Activated gamma-delta T cell treated with Interleukin-2 at 50 U/mL for 16 hours (primary cell): Measurements from ENCODE around the gene TFG.
A peak's percentile ranks its signal among the peaks of the same experiment; 100 is the strongest.

Source experiments
- DNase-seq: peaks from one replicate; pipeline ENCODE4 v3.0.0-alpha.2; 2020

TFG gene

DNA sequence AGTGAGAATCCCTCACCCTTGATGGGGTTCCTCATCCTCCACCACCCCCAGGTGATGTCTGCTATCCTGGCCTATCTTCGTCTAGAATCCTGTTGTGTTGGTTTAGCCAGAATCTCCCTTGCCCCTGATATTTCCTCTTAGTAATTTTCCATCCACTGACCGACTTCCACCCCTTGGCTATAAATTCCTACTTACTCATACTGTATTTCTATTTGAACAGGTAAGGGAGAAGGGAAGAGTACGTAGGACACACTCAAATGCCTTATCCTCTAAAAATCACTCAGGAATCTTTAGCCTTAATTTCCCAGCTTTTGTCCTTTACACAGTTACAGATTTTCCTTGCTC is 678 bp upstream of the TFG start:
- DNase-seq: no peak

DNA sequence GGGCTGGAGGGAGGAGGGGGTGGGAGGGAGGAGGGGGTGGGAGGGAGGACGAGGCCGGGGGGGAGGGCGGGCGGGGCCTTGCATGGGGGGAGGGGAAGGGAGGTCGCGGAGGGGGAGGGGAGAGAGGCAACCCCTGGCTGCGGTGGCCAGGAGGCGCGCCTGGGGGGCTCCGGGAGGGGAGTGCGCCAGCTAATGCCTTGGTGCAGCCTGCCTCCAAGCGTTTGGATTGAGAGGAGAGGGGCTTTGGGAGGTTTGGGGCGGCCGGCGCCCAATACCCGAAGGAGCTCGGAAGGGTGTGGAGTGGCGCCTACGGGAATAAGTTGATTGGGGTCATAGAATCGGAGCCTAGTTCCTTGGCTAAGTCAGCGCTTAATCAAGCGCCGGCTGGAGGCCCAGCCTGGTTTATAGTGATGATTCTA is 557 bp downstream of the TFG start:
- peak; percentile 25 for DNase-seq

- DNase-seq: no peak
Measured at GRCh38 chr3:100710261-100710968, 1.1 kb downstream of the TFG start.

DNA sequence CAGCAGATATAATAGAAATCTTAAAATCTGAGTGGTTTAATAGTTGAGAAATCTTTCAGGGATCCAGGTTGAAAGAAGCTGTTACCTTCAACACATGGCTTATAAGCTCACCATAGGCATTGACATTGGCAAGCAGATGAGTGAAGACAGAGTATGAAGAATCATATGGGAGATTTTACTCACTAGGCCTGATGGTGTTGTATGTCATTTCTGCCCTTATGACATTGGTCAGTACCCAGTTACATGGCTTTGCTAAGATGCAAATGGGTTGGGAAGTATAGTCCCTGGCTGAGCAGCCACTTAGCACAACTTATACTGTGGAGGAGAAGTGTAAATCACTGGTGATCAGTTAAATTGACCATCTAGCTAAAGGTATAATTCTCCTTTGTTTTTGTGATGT is 5.9 kb downstream of the TFG start:
- DNase-seq: no peak

- no peak for DNase-seq
Measured at GRCh38 chr3:100717063-100717462, 7.8 kb downstream of the TFG start.

- DNase-seq: no peak
Measured at GRCh38 chr3:100717637-100718487, 8.6 kb downstream of the TFG start.

GRCh38 chr3:100719136-100719535 is 9.8 kb downstream of the TFG start:
- DNase-seq: no peak

GRCh38 chr3:100720426-100720825 is 11.1 kb downstream of the TFG start:
- DNase-seq: no peak

DNA sequence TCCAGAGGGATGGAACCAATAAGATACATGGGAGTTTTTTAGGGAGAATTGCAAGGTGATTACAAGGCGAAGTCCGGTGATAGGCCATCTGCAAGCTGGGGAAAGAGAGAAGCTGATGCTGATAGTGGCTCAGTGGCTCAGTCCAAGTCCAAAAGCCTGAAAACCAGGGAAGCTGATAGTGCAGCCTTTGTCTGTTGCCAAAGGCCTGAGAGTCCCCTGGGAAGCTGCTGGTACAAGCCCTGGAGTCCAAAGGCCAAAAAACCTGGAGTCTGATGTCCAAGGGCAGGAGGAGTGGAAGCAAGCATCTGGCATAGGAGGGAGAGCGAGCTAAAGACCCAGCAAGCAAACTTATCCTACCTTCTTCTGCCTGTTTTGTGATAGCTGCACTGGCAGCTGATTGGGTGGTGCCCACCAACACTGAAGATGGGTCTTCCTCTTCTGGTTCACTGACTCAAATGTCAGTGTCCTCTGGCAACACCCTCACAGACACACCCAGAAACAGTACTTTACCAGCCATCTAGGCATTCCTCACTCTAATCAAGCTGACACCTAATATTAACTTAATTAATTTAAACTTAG is 16.7 kb downstream of the TFG start:
- no peak for DNase-seq

- no peak for DNase-seq
Measured at GRCh38 chr3:100726706-100727105, 17.4 kb downstream of the TFG start.

DNA sequence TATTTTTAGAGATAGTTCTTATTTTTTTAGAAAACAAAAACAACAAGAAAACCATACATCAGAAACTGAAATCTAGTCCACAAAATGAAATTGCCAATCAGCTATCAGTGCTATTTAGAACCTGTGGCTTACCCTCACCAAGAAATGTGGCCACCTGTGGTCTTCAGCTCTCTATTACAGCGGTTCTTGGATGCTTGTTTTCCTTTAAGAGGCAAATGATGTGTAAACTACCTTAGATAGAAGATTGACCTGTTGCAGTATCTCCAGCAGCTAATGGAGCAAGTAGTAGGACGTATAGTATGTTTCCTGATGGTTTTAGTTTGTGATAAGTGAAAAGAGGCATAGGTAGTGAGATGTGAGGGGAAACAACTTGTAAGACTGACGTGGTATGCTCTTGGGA is 21.2 kb downstream of the TFG start:
- no peak for DNase-seq

GRCh38 chr3:100732435-100732834 is 23.1 kb downstream of the TFG start:
- no peak for DNase-seq

GRCh38 chr3:100737334-100737733 is 28.0 kb downstream of the TFG start:
- DNase-seq: no peak

DNA sequence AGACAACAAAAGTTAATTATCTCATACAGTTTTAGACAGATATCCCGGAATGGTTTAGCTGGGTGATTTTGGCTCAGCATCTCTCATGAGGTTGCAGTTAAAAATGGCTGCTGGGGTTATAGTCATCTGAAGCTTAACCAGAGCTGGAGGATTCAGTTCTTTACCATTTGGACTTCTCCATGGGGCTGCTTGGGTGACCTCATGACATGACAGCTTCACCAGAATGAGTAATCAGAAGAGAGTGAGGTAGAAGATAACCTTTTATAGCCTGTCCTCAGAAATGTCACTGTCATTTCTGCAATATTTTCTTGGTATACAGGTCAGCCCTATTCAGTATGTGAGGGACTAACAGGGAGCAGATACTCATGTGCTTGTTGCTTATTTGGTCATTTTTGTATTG is 30.9 kb downstream of the TFG start:
- no peak for DNase-seq

- DNase-seq: no peak
Measured at GRCh38 chr3:100743535-100743934, 34.2 kb downstream of the TFG start.

GRCh38 chr3:100744671-100745070 is 35.4 kb downstream of the TFG start:
- DNase-seq: no peak

DNA sequence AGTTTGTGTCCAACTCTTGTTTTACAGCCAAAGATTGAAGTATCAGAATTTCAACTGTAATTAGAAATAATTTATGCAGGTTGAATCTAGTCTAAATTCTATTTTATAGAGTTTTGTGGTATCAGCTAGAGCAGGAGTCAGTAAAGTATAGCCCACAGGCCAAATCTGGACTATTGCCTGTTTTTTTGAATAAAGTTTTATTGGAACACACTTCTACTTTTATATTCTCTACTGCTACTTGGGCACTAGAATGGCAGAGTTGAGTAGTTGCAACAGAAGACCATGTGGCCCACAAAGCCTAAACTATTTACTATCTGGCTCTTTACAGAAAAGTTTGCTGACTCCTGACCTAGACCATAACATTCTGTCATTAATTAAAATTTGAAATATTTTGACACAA is 36.3 kb downstream of the TFG start:
- no peak for DNase-seq

GRCh38 chr3:100746092-100746491 is 36.8 kb downstream of the TFG start:
- no peak for DNase-seq

DNA sequence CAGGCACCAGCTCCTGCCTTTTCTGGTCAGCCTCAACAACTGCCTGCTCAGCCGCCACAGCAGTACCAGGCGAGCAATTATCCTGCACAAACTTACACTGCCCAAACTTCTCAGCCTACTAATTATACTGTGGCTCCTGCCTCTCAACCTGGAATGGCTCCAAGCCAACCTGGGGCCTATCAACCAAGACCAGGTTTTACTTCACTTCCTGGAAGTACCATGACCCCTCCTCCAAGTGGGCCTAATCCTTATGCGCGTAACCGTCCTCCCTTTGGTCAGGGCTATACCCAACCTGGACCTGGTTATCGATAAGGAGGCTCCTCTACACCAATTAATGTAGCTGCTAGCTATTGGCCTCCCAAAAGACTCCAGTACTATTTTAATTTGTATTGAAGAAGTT is 38.9 kb downstream of the TFG start:
- DNase-seq: no peak

DNA sequence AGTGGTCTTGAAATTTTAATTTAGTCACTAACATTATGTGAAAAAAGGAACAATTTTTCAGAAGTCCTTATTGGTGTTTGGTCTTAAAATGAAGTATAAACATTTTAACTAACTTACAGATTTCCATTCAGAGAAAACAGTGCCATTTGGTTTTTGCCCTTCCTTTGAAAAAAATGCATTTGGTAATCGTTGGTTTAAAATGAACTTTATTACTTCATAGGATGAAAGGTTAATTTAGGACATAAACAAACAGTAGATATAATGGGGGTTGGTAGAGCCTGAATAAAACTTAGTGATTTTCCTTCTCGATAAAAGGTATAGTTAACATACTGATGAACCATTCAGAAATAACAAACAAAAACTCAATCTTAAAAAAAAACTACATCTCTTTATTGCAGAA is 39.7 kb downstream of the TFG start:
- DNase-seq: no peak

DNA sequence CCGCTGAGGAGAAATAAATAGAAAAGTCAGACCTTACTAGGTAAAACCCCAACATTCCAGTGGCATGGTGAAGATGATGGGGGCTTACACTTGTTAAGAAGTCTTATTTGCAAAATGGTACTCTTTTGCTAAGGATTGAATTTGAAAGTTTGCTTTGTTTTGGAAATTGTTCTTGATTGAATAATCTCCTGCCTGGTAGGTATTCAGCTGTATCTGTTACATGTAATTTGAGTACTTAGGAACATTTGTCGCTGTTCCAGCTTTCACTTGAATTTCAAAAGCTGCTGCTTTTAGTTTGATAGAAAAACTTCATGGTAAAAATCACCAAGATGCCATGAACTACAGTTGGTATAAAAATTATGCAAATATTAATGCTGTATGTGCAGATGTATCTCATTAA is 44.6 kb downstream of the TFG start:
- no peak for DNase-seq

GRCh38 chr3:100754563-100755334 is 45.5 kb downstream of the TFG start:
- DNase-seq: no peak

GRCh38 chr3:100756441-100756840 is 47.1 kb downstream of the TFG start:
- DNase-seq: no peak

GRCh38 chr3:100759159-100759558 is 49.9 kb downstream of the TFG start:
- no peak for DNase-seq
